Activated CD8-positive, alpha-beta T cell treated with anti-CD3 and anti-CD28 coated beads for 36 hours (primary cell): ENCODE results near the gene CABLES2. TPM values are rescaled to one million over a fixed set of nuclear protein-coding genes. Genes with fewer than 3 reads are reported as not detected.

ENCODE experiments used
- ATAC-seq: fragments of 200-7000 bp; cut with Tn5 transposase; one replicate; pipeline ENCODE4 v1.10.0; 2021; ENCODE audit warnings: mild to moderate bottlenecking, moderate library complexity
- CTCF ChIA-PET: fragments of 350-600 bp; sonication (Branson Sonifier 250); formaldehyde crosslinking; loops from one replicate; lab custom pipeline; 2021; ENCODE audit warnings: antibody characterized with exemption; lab: Charles Lee
- POLR2A ChIA-PET: fragments of 350-600 bp; sonication (Branson Sonifier 250); formaldehyde crosslinking; loops from one replicate; lab custom pipeline; 2021; ENCODE audit warnings: antibody characterized with exemption; lab: Charles Lee
- DNase-seq: peaks from one replicate; pipeline ENCODE4 v3.0.0-alpha.2; 2020
- H3K27ac Mint-ChIP-seq: one replicate; pipeline ENCODE4 v1.8.0; 2021; ENCODE audit warnings: mild to moderate bottlenecking, mixed read lengths
- H3K27me3 Mint-ChIP-seq: one replicate; pipeline ENCODE4 v1.8.0; 2021; ENCODE audit warnings: mixed read lengths
- H3K36me3 Mint-ChIP-seq: one replicate; pipeline ENCODE4 v1.8.0; 2021; ENCODE audit warnings: low read depth, mixed read lengths
- H3K4me1 Mint-ChIP-seq: one replicate; pipeline ENCODE4 v1.8.0; 2021; ENCODE audit warnings: low read depth, mixed read lengths
- H3K4me3 Mint-ChIP-seq: one replicate; pipeline ENCODE4 v1.8.0; 2021; ENCODE audit warnings: mild to moderate bottlenecking, moderate library complexity, mixed read lengths
- H3K9me3 Mint-ChIP-seq: one replicate; pipeline ENCODE4 v1.8.0; 2021; ENCODE audit warnings: mixed read lengths
- intact Hi-C: fragments of 100-400 bp; cut with micrococcal nuclease; formaldehyde crosslinking; loops from one replicate; pipeline ENCODE4 v1.10.0; 2022
- total RNA-seq, 2 experiments: library from RNA; stranded (reverse); gene quantifications; one replicate each; pipeline ENCODE4 v1.2.3, GENCODE V29; 2021
- TF ChIP-seq, protein P1 (sequence below): fragments of 200-600 bp; IDR thresholded peaks from one replicate; pipeline ENCODE4 v1.8.0; 2022; ENCODE audit warnings: antibody characterized with exemption, mild to moderate bottlenecking

Gene CABLES2
- total RNA-seq, 2 experiments from 2014 or later, result 3.2 to 4.5 TPM

DNA sequence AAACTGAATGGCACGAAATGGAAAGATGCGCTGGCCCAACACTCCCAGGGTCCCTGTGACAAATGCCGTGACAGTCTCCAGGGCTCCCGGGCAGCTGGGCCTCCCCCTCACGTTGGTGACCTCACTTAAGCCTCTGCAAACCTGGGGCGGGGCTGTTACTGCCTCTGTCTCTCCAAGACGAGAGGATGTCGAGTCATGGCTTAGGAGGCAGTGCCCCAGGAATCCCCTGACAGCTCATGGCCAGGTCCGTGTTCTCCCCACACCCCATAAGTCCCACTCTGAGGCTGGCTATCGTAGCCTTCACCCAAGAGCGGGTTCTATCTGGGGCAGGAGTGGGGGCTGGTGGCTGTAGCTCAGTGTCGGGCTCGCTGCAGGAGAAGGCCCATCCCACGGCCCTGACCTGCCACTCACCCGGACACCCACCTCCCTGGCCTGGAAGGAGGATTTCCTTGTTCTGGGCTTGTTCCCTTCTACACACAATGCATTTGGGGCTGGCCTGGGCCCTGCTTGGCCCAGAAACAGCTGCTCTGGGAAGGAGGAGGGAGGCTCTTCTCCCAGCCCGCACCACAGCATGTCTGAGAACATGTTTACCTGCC is 25.8 kb downstream of the CABLES2 start:
- no peak for ATAC-seq

GRCh38 chr20:62378215-62378614 is 28.9 kb downstream of the CABLES2 start:
- no peak for ATAC-seq
- Mint-ChIP-seq H3K36me3 (peaks cover 14% of the 10 kb centered on the region), H3K4me1 (peaks cover 9% of the 10 kb centered on the region), H3K27ac (no peak overlapping the region), H3K9me3 (peaks cover 4% of the 10 kb centered on the region), H3K4me3 (no peak overlapping the region), H3K27me3 (no peaks in the 10 kb centered on the region)
- TF ChIP-seq, protein P1, sequence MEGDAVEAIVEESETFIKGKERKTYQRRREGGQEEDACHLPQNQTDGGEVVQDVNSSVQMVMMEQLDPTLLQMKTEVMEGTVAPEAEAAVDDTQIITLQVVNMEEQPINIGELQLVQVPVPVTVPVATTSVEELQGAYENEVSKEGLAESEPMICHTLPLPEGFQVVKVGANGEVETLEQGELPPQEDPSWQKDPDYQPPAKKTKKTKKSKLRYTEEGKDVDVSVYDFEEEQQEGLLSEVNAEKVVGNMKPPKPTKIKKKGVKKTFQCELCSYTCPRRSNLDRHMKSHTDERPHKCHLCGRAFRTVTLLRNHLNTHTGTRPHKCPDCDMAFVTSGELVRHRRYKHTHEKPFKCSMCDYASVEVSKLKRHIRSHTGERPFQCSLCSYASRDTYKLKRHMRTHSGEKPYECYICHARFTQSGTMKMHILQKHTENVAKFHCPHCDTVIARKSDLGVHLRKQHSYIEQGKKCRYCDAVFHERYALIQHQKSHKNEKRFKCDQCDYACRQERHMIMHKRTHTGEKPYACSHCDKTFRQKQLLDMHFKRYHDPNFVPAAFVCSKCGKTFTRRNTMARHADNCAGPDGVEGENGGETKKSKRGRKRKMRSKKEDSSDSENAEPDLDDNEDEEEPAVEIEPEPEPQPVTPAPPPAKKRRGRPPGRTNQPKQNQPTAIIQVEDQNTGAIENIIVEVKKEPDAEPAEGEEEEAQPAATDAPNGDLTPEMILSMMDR, result no peak
- CTCF ChIA-PET, result no interaction called here
- POLR2A ChIA-PET, result interaction anchor here (1.7 kb wide), 1 partner anchor 8 kb away, joined by 5 read pairs; the partner anchor contains the start of gene RPS21
- intact Hi-C loops, result no loop called here
- DNase-seq, result no peak

More for the DNA sequence above, 25.8 kb downstream of the CABLES2 start:
- H3K27ac Mint-ChIP-seq, result peak overlapping the region; percentile 30
- POLR2A ChIA-PET, result no interaction called here
- peaks cover 25% of the 10 kb centered on the region for H3K36me3 Mint-ChIP-seq
- intact Hi-C loops, result no loop called here
- no peak overlapping the region for H3K4me3 Mint-ChIP-seq
- no peaks in the 10 kb centered on the region for H3K27me3 Mint-ChIP-seq
- peaks cover 19% of the 10 kb centered on the region for H3K4me1 Mint-ChIP-seq
- H3K9me3 Mint-ChIP-seq, result peaks cover 4% of the 10 kb centered on the region
- TF ChIP-seq, protein P1, result no peak
- peak; percentile 33 for DNase-seq
- CTCF ChIA-PET, result interaction anchor here (2.9 kb wide), 1 partner anchor 78 kb away, joined by 18 read pairs; the partner anchor contains the start of gene ADRM1

DNA sequence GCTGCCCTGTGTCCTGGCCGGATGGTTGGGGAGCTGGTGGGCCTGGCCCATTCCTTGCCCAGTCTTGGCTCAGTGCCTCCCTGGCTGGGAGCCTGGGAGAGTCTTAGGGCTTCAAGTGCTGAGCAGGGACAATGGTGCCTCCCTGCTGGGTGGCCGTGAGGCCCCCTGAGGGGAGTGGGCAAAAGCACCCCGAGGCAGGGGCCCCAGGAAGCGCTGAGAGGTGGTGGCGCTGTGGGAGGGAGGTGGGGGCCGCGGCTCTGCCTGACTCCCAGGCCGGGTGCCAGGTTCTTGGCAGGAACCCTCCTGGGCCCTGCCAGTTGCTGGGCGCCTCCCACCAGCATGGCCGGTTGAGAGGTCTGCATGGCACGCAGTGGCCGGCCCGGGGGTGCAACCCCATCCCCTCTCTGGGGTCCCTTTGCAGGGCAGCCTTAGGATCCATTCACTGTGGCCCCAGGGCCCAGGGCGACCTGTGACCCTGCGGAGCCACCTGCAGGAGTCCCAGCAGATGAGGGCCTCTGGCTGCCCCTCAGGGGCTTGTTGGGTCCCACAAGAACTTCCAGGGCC is 29.4 kb downstream of the CABLES2 start:
- DNase-seq (no peak), ATAC-seq (no peak)
- Mint-ChIP-seq H3K9me3 (peaks cover 4% of the 10 kb centered on the region), H3K27ac (no peak overlapping the region), H3K4me3 (no peak overlapping the region), H3K36me3 (peaks cover 12% of the 10 kb centered on the region), H3K27me3 (peaks cover 2% of the 10 kb centered on the region), H3K4me1 (peaks cover 6% of the 10 kb centered on the region)
- ChIA-PET CTCF (no interaction called here), POLR2A (interaction anchor here (1.7 kb wide), 1 partner anchor 9 kb away, joined by 5 read pairs; the partner anchor contains the start of gene RPS21)
- intact Hi-C loops, result no loop called here
- TF ChIP-seq, protein P1, result no peak

DNA sequence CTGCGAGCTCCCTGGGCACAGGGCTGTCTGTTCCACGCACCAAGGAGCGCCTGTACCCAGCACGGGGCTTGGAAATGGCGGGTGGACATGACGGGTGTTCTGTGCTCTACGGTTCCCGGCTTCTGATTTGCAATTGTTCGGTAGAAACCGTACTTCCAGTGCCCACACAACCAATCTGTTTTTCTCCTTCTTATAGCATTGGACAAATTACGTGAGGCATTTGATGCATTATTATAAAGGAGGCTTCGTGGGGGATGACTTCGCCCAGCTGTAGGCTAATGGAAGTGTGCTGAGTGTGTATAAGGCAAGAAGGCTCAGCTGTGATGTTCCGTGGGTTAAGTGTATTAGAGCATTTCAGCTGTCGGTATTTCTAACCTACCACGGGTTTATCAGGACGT is 30.0 kb downstream of the CABLES2 start:
- intact Hi-C loops, result no loop called here
- POLR2A ChIA-PET, result interaction anchor here (1.7 kb wide), 1 partner anchor 9 kb away, joined by 5 read pairs; the partner anchor contains the start of gene RPS21
- H3K27ac Mint-ChIP-seq, result no peak overlapping the region
- TF ChIP-seq, protein P1, result no peak
- CTCF ChIA-PET, result no interaction called here
- peaks cover 3% of the 10 kb centered on the region for H3K9me3 Mint-ChIP-seq
- DNase-seq (no peak), ATAC-seq (no peak)
- H3K27me3 Mint-ChIP-seq, result peaks cover 2% of the 10 kb centered on the region
- no peak overlapping the region for H3K4me3 Mint-ChIP-seq
- H3K4me1 Mint-ChIP-seq, result peaks cover 3% of the 10 kb centered on the region
- peaks cover 5% of the 10 kb centered on the region for H3K36me3 Mint-ChIP-seq
